ENCODE results near the gene PFDN4.

DNA sequence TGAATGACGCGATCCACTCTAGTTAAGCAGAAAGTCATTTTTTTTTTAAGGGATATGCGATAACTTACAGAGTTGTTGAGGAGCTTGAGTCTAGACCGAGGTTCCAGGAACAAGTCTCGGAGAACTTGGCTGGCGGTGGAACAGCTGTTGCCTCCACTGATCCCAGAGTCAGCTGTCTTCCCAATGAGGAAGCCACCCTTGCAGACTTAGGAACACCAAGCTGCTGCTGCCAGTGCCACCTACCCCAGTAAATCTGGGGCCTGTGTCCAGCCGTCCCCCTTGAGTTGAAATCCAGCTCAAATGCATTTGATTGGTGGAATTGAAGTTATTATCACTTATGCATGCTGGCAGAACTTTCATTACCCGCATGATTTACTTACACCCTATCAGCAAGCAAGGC lies 6.7 kb downstream of the PFDN4 start:
- TF ChIP-seq, protein P1, sequence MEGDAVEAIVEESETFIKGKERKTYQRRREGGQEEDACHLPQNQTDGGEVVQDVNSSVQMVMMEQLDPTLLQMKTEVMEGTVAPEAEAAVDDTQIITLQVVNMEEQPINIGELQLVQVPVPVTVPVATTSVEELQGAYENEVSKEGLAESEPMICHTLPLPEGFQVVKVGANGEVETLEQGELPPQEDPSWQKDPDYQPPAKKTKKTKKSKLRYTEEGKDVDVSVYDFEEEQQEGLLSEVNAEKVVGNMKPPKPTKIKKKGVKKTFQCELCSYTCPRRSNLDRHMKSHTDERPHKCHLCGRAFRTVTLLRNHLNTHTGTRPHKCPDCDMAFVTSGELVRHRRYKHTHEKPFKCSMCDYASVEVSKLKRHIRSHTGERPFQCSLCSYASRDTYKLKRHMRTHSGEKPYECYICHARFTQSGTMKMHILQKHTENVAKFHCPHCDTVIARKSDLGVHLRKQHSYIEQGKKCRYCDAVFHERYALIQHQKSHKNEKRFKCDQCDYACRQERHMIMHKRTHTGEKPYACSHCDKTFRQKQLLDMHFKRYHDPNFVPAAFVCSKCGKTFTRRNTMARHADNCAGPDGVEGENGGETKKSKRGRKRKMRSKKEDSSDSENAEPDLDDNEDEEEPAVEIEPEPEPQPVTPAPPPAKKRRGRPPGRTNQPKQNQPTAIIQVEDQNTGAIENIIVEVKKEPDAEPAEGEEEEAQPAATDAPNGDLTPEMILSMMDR (IDR thresholded peaks at IDR 0.05) = no peak
- TF ChIP-seq POLR2A (IDR thresholded peaks at IDR 0.05) = no peak

All from thyroid gland (tissue), 4 donors.